Measurements from ENCODE around the gene MRPL10.

Gene MRPL10

GRCh38 chr17:47871048-47871447, 39.7 kb upstream of the MRPL10 start:
- in situ Hi-C loops (cut with HindIII; ENCODE audit: low pct_unique_long_range_greater_than_20kb, low sequenced_read_pairs) = no loop called here
- no peak for TF ChIP-seq JUND (IDR thresholded peaks at IDR 0.05; ENCODE audit: low read depth)
- no peak for DNase-seq (ENCODE audit: low read depth in 1 of 2, low spot score in 1 of 2)

DNA sequence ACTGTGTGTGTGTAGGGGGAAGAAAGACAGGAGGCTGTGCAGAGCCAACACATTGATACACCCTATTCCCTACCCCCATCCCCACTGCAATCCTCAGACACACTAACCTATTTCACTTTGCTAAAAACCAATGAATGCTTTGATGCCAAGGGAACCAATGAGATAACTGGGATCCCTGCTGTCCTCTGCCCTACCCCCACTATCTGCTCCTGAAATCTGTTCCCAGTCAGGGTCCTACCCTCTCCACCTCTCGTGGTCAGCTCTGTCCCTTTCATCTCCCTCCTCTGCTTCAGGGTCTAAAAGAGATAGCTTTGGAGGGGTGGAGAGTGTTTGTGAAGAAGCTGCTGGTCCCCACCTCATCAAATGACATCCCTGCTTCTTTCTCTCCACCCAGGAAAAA, 38.7 kb upstream of the MRPL10 start:
- in situ Hi-C loops (cut with HindIII; ENCODE audit: low pct_unique_long_range_greater_than_20kb, low sequenced_read_pairs) = no loop called here
- no peak for TF ChIP-seq JUND (IDR thresholded peaks at IDR 0.05; ENCODE audit: low read depth)
- no peak for DNase-seq (ENCODE audit: low read depth in 1 of 2, low spot score in 1 of 2)

GRCh38 chr17:47869114-47869513, 37.8 kb upstream of the MRPL10 start:
- DNase-seq (ENCODE audit: low read depth in 1 of 2, low spot score in 1 of 2) = no peak
- in situ Hi-C loops (cut with HindIII; ENCODE audit: low pct_unique_long_range_greater_than_20kb, low sequenced_read_pairs) = no loop called here
- TF ChIP-seq JUND (IDR thresholded peaks at IDR 0.05; ENCODE audit: low read depth) = no peak

DNA sequence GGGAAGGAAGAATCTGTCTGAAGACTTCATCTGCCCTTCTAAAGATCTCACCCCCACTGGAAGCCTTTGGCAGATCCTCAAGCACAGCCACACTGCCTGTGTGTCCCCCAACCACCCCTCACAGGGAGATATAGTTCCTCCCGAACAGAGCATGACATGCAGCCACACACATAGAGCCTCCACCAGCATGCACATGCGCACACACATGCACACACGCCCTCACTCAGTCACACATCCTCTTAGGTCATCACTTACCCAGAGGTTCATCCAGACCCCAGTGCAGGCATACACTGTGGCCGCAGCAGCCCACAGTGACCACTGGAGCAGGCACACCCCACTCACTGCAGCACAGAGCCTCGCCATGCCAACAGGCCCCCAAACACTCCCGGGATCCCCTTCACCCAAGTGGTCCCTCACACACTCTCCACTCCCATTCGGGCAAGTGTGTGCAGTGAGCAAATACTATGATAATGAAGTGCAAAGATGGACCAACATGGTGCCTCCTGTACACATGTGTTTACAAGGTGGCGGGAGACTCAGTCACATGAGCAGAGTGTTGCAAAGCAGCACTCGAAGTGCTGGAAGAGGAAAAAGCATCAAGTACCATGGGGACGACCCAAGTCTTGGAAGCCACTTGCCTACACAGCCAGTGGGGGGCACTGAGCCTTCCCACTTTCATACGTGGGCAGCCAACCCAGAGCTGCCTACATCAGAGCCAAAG, 36.6 kb upstream of the MRPL10 start:
- in situ Hi-C loops (cut with HindIII; ENCODE audit: low pct_unique_long_range_greater_than_20kb, low sequenced_read_pairs) = no loop called here
- no peak for TF ChIP-seq JUND (IDR thresholded peaks at IDR 0.05; ENCODE audit: low read depth)
- DNase-seq (ENCODE audit: low read depth in 1 of 2, low spot score in 1 of 2) = no peak

DNA sequence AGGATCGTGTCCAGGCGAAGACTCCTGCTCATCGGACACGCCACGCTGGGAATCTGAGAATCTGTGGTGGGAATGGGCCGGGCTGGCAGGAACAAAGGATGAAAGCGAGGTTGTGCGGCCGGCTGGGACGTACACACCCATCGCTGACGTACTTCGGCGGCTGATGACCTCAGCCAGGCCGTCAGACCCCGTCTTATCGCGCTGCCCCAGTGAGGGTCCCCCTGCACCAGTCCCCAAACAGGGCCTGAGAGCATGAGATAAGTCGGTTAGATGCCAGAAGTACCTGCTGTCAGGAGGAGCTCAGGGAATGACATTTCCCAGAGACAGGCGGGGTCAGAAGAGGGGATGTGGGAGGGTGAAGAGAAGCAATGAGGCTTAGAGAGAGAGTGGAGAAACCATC, 35.6 kb upstream of the MRPL10 start:
- TF ChIP-seq JUND (IDR thresholded peaks at IDR 0.05; ENCODE audit: low read depth) = no peak
- no peak for DNase-seq (ENCODE audit: low read depth in 1 of 2, low spot score in 1 of 2)
- in situ Hi-C loops (cut with HindIII; ENCODE audit: low pct_unique_long_range_greater_than_20kb, low sequenced_read_pairs) = no loop called here

GRCh38 chr17:47864791-47865216, 33.5 kb upstream of the MRPL10 start:
- in situ Hi-C loops (cut with HindIII; ENCODE audit: low pct_unique_long_range_greater_than_20kb, low sequenced_read_pairs) = no loop called here
- TF ChIP-seq JUND (IDR thresholded peaks at IDR 0.05; ENCODE audit: low read depth) = no peak
- DNase-seq (ENCODE audit: low read depth in 1 of 2, low spot score in 1 of 2) = no peak

- in situ Hi-C loops (cut with HindIII; ENCODE audit: low pct_unique_long_range_greater_than_20kb, low sequenced_read_pairs) = no loop called here
- no peak for DNase-seq (ENCODE audit: low read depth in 1 of 2, low spot score in 1 of 2)
- TF ChIP-seq JUND (IDR thresholded peaks at IDR 0.05; ENCODE audit: low read depth) = no peak
Observed at GRCh38 chr17:47862621-47863440, 31.5 kb upstream of the MRPL10 start.

- TF ChIP-seq JUND (IDR thresholded peaks at IDR 0.05; ENCODE audit: low read depth) = no peak
- DNase-seq (ENCODE audit: low read depth in 1 of 2, low spot score in 1 of 2) = no peak
- in situ Hi-C loops (cut with HindIII; ENCODE audit: low pct_unique_long_range_greater_than_20kb, low sequenced_read_pairs) = no loop called here
Observed at GRCh38 chr17:47860386-47860785, 29.0 kb upstream of the MRPL10 start.

- no peak for DNase-seq (ENCODE audit: low read depth in 1 of 2, low spot score in 1 of 2)
- in situ Hi-C loops (cut with HindIII; ENCODE audit: low pct_unique_long_range_greater_than_20kb, low sequenced_read_pairs) = no loop called here
- no peak for TF ChIP-seq JUND (IDR thresholded peaks at IDR 0.05; ENCODE audit: low read depth)
Observed at GRCh38 chr17:47857551-47858455, 26.5 kb upstream of the MRPL10 start.

- DNase-seq (ENCODE audit: low read depth in 1 of 2, low spot score in 1 of 2) = no peak
- in situ Hi-C loops (cut with HindIII; ENCODE audit: low pct_unique_long_range_greater_than_20kb, low sequenced_read_pairs) = no loop called here
- TF ChIP-seq JUND (IDR thresholded peaks at IDR 0.05; ENCODE audit: low read depth) = no peak
Observed at GRCh38 chr17:47856830-47857229, 25.5 kb upstream of the MRPL10 start.

DNA sequence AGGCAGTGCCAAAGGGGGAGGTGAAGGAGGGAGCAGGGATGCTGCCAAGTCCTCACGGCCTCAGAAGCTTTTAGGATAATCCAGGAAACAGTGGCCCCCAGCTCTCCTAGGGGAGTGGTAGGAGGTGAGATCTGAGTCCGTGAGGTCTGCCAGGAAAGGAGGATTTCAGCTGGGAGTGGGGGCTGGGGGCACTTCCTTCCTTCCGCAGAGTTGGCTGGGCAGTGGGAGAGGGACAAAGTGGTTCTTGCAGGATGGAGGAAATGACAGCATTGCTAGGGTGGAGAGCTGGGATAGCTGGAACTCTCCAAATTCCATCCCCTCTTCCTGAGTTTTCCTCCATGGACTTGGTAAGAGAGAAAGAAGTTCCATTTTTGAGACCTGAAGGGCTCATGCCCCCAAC, 24.4 kb upstream of the MRPL10 start:
- no peak for DNase-seq (ENCODE audit: low read depth in 1 of 2, low spot score in 1 of 2)
- in situ Hi-C loops (cut with HindIII; ENCODE audit: low pct_unique_long_range_greater_than_20kb, low sequenced_read_pairs) = no loop called here
- no peak for TF ChIP-seq JUND (IDR thresholded peaks at IDR 0.05; ENCODE audit: low read depth)

DNA sequence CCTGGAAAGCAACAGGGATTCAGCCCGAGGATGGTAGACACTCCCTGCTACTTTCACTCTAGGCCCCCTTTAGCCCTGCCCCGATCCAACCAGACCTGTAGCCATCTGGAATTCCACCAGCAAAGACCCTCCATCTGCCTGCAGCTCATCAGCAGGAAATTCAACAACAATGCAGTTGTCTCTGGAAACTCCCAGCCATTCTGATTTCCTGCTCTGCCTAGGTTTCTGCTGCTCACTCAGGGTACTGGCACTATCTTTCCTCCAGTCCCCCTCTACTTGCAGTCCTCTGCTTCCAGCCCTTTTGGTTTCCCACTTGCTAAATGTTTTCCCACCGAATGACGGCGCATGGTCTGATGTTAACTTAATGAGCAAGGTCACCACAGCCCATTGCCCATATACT, 22.3 kb upstream of the MRPL10 start:
- no peak for DNase-seq (ENCODE audit: low read depth in 1 of 2, low spot score in 1 of 2)
- in situ Hi-C loops (cut with HindIII; ENCODE audit: low pct_unique_long_range_greater_than_20kb, low sequenced_read_pairs) = no loop called here
- TF ChIP-seq JUND (IDR thresholded peaks at IDR 0.05; ENCODE audit: low read depth) = no peak
